Lung (tissue), 12 donors: ENCODE measurements around the gene PTPRG. TPM values are rescaled to one million over a fixed set of nuclear protein-coding genes. Genes with fewer than 3 reads are reported as not detected.

ENCODE experiments used
- ATAC-seq: fragments of 200-7000 bp; cut with Tn5 transposase; one replicate; pipeline ENCODE4 v1.9.1; 2020; ENCODE audit warnings: moderate number of reproducible peaks; ENCODE audit not compliant: insufficient read depth, low FRiP score
- DNase-seq, 3 donors: peaks; one replicate each; pipeline ENCODE4 v3.0.0-alpha.2; 2013 to 2017
- H3K27ac ChIP-seq, 2 donors: one replicate each; pipeline ENCODE4 v1.5.1; 2013; ENCODE audit warnings: mild to moderate bottlenecking in 2 of 2, moderate library complexity in 2 of 2, control low read depth in 1 of 2, inconsistent platforms in 1 of 2, low read depth in 1 of 2, low read length in 1 of 2
- H3K27me3 ChIP-seq, 3 donors: one replicate each; pipeline ENCODE4 v1.5.1; 2013; ENCODE audit warnings: low read length in 2 of 3; ENCODE audit not compliant: control insufficient read depth in 3 of 3, insufficient read depth in 3 of 3
- H3K36me3 ChIP-seq, 4 donors: one replicate each; pipeline ENCODE4 v1.5.1; 2013; ENCODE audit warnings: low read length in 4 of 4, mild to moderate bottlenecking in 1 of 4, moderate library complexity in 1 of 4; ENCODE audit not compliant: control insufficient read depth in 4 of 4, insufficient read depth in 4 of 4
- H3K4me1 ChIP-seq, 5 donors: one replicate each; pipeline ENCODE4 v1.5.1; 2013; ENCODE audit warnings: low read length in 5 of 5, mild to moderate bottlenecking in 2 of 5, moderate library complexity in 1 of 5; ENCODE audit not compliant: control insufficient read depth in 5 of 5, insufficient read depth in 5 of 5
- H3K4me3 ChIP-seq: one replicate; pipeline ENCODE4 v1.5.1; 2013; ENCODE audit warnings: mild to moderate bottlenecking, control low read depth, moderate library complexity
- H3K9ac ChIP-seq, 2 donors: one replicate each; pipeline ENCODE4 v1.5.1; 2013; ENCODE audit warnings: low read length in 2 of 2, control low read depth in 1 of 2; ENCODE audit not compliant: insufficient read depth in 1 of 2
- H3K9me3 ChIP-seq, 4 donors: one replicate each; pipeline ENCODE4 v1.5.1; 2013; ENCODE audit warnings: low read length in 3 of 4, mild to moderate bottlenecking in 1 of 4, moderate library complexity in 1 of 4; ENCODE audit not compliant: control insufficient read depth in 4 of 4, insufficient read depth in 3 of 4
- CTCF ChIP-seq: IDR thresholded peaks from 2 replicates; pipeline ENCODE4 v1.5.1; 2012; ENCODE audit warnings: mild to moderate bottlenecking; ENCODE audit errors: control extremely low read depth, extremely low read depth
- WGBS, 2 donors: extraction: QIAGEN DNeasy Blood & Tissue Kit; methylation state at CpG; one replicate each; pipeline ENCODE4 v1.1.7; 2013; 5-methylcytosine and 5-hydroxymethylcytosine counted together
- polyA plus RNA-seq, 2 donors: library from polyadenylated mRNA; stranded (reverse); fragments of 200-250 nt; gene quantifications; one replicate each; pipeline ENCODE4 v1.2.1, GENCODE V29; 2013
- total RNA-seq, 2 donors: library from RNA; depleted of rRNA in 1 of 2; stranded (reverse); fragments of >200 nt in 1 of 2; gene quantifications; one replicate each; pipeline ENCODE4 v1.2.1, GENCODE V29; 2014 to 2021
- donor health status: control.
- donor health status: control.
- donor health status: Bipolar disorder and iron deficiency.
- donor health status: healthy.
- donor health status: DM: yes; HTN: yes; CAD: no.

Gene PTPRG
- total and polyA plus RNA-seq, 4 donors, result 8.5 to 131 (median 75.9) TPM

- H3K36me3 ChIP-seq, result peaks cover 0 to 4% (median under 1%) of the 10 kb centered on the region in 4 donors
- TF ChIP-seq CTCF, result no peak
- no peak overlapping the region for H3K4me3 ChIP-seq
- H3K27ac ChIP-seq, result no peak overlapping the region
- peaks cover 0 to 5% (median 2%) of the 10 kb centered on the region in 4 donors for H3K9me3 ChIP-seq
- ATAC-seq (no peak), DNase-seq (peak in 2 of 3 donors; percentile 23 to 51)
- no peak overlapping the region for H3K9ac ChIP-seq
- 66 to 72% methylated on average over 7 of the region's 7 CpGs for WGBS, 2 donors
- no peaks in the 10 kb centered on the region for H3K27me3 ChIP-seq
- H3K4me1 ChIP-seq, result peaks cover 0 to 18% (median 4%) of the 10 kb centered on the region in 5 donors
These were observed 612.7 kb downstream of the PTPRG start for GRCh38 chr3:62173939-62174515.

GRCh38 chr3:62175161-62175560 lies 613.8 kb downstream of the PTPRG start:
- WGBS, 2 donors, result 93 to 94% methylated on average over 6 of the region's 6 CpGs
- H3K27me3 ChIP-seq, result no peaks in the 10 kb centered on the region
- no peak overlapping the region for H3K9ac ChIP-seq
- ATAC-seq, result no peak
- H3K9me3 ChIP-seq, result peaks cover 0 to 5% (median 2%) of the 10 kb centered on the region in 4 donors
- DNase-seq, result no peak
- H3K27ac ChIP-seq, result no peak overlapping the region
- TF ChIP-seq CTCF, result no peak
- H3K4me3 ChIP-seq, result no peak overlapping the region
- peaks cover 0 to 4% (median under 1%) of the 10 kb centered on the region in 4 donors for H3K36me3 ChIP-seq
- H3K4me1 ChIP-seq, result peaks cover 0 to 18% (median 4%) of the 10 kb centered on the region in 5 donors

- peaks cover 0 to 2% (median 0%) of the 10 kb centered on the region in 4 donors for H3K36me3 ChIP-seq
- no peak overlapping the region for H3K4me3 ChIP-seq
- H3K9me3 ChIP-seq, result no peaks in the 10 kb centered on the region
- no peaks in the 10 kb centered on the region for H3K27me3 ChIP-seq
- no peak overlapping the region for H3K9ac ChIP-seq
- no peak for TF ChIP-seq CTCF
- no peak overlapping the region for H3K27ac ChIP-seq
- no peak for DNase-seq
- ATAC-seq, result no peak
- peaks cover 0 to 18% (median 4%) of the 10 kb centered on the region in 5 donors for H3K4me1 ChIP-seq
These were observed 616.7 kb downstream of the PTPRG start for GRCh38 chr3:62178032-62178431.
